Fibroblast of the aortic adventitia (primary cell): ENCODE measurements around the gene BTBD2. TPM values are rescaled to one million over a fixed set of nuclear protein-coding genes. Genes with fewer than 3 reads are reported as not detected.
A peak's percentile ranks its signal among the peaks of the same experiment; 100 is the strongest.

Experiments
- DNase-seq: peaks from one replicate; pipeline ENCODE4 v3.0.0-alpha.2; 2010; ENCODE audit warnings: low read depth
- H3K4me3 ChIP-seq: 2 replicates; pipeline ENCODE4 v1.5.1; 2011; ENCODE audit warnings: low read depth, mild to moderate bottlenecking, control low read depth, low read length, moderate library complexity
- total RNA-seq: library from RNA; depleted of rRNA; stranded (reverse); fragments of >200 nt; gene quantifications from 2 replicates; pipeline ENCODE4 v1.2.3, GENCODE V29; 2012; ENCODE audit warnings: low replicate concordance
- TF ChIP-seq, protein P1 (sequence below): IDR thresholded peaks from 2 replicates; pipeline ENCODE4 v1.5.1; 2011; ENCODE audit warnings: mild to moderate bottlenecking, low read length, control low read depth, inconsistent platforms; ENCODE audit not compliant: insufficient read depth

Gene BTBD2
- total RNA-seq, 1 donor: 59.3 TPM

- H3K4me3 ChIP-seq: no peak overlapping the region
- no peak for DNase-seq
- TF ChIP-seq, protein P1, sequence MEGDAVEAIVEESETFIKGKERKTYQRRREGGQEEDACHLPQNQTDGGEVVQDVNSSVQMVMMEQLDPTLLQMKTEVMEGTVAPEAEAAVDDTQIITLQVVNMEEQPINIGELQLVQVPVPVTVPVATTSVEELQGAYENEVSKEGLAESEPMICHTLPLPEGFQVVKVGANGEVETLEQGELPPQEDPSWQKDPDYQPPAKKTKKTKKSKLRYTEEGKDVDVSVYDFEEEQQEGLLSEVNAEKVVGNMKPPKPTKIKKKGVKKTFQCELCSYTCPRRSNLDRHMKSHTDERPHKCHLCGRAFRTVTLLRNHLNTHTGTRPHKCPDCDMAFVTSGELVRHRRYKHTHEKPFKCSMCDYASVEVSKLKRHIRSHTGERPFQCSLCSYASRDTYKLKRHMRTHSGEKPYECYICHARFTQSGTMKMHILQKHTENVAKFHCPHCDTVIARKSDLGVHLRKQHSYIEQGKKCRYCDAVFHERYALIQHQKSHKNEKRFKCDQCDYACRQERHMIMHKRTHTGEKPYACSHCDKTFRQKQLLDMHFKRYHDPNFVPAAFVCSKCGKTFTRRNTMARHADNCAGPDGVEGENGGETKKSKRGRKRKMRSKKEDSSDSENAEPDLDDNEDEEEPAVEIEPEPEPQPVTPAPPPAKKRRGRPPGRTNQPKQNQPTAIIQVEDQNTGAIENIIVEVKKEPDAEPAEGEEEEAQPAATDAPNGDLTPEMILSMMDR: no peak
These were observed 27.7 kb upstream of the BTBD2 start for GRCh38 chr19:2043251-2043641.

DNA sequence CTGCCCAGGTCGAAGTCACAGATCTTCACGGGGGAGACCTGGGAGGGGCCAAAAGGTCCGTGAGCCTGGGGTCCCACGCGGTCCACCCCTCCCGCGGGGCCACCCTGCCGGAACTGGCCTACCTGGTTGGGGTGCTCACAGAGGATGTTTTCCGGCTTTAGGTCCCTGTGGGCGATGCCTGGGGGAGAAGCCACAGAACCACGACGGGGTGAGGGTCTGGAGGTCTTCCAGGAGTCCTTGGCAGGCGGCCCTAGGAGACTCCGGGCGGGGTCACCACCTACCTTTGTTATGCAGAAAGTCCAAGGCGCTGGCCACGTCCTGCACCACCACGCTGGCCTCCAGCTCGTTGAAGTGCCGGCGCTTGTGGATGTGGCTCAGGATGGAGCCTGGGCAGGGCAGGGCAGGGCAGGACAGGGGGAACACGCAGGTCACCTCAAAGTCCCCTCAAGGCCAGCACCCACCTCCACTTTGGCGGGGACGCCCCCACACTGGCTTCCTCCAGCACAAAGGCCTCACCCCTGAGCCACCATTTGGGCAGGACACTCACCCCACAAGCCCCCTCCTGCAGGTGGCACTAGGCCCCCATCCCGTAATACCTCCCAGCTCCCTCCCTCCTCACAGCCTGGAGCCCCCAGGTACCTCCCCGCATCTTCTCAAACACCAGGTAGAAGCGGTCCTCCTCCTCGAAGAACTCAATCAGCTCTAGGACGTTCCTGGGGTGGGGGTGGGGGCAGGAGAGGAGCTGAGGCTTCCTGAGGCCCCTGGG, 27.2 kb upstream of the BTBD2 start:
- TF ChIP-seq, protein P1: no peak
- no peak for DNase-seq
- H3K4me3 ChIP-seq: peak overlapping the region; percentile 37

DNA sequence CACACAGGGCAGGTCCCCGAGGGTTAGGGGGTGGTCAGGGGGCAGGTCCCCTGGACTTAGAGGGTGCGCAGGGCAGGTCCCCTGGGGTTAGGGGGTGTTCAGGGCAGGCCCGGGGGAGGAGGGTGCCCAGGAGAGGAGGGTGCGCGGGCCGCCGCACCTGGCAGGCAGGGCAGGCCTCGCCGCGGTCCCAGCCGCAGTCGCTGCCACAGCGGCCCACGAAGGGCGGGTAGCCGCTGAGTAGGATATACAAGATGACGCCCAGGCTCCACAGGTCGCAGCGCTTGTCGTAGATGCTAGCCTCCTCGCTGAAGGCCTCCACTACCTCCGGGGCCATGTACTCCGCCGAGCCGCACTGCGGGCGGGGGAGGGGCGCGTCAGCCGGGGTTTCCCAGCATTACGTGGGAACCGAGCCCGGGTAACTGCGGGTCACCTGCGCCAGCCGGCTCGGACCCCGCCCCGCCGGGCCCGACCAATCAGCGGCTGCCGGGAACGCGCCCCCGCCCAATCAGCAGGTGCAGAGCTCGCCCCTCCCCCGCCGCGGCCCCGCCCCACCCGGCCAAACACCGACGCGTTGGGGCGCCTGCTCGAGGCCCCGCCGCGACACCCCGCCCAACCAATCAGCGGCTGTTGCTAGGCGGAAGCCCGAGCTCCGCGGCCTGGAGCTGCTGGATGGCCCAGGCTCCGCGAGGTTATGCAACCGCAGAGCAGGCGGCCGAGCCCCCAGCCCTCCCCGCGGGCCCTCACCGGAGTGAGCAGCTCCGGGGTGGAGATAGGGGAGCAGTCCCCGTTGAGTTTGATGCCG, 26.4 kb upstream of the BTBD2 start:
- peak; percentile 81 for DNase-seq
- peak overlapping the region; percentile 37 for H3K4me3 ChIP-seq
- TF ChIP-seq, protein P1: no peak

- no peak for DNase-seq
- no peak overlapping the region for H3K4me3 ChIP-seq
- TF ChIP-seq, protein P1: no peak
These were observed 25.8 kb upstream of the BTBD2 start for GRCh38 chr19:2041433-2041682.

GRCh38 chr19:2040647-2041432, 25.3 kb upstream of the BTBD2 start:
- TF ChIP-seq, protein P1: no peak
- no peak overlapping the region for H3K4me3 ChIP-seq
- DNase-seq: no peak

DNA sequence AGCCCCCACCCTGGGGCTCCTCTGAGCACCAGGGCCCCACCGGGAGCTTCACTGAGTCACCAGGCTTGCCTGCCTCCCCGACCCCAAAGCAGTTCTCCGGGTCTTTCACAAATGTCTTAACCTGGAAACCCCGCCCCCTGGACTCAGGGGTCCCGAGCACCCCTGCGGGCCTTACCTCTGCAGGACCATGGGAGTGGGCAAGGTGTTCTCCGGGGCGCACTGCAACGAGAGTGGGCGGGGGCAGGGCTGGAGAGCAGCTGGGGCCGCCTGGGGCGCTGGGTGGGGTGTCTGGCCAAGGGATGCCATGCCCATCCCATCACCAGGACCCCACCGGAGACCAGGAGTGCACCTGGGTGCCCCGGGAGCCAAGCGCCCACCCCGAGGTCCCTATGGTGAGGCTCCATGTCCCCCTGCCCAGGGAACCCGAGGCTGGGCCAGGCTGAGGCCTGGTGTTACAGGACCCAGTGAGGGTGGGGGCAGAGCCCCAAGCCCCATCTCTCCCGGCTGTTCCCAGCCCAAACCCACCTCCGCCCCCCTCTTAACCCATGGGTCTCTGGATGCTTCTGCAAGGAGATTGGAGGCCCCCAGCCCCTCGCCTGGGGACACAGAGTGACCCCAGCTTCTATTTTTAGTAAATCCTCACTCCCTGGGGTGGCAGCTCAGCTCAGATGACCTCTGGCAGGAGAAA, 24.6 kb upstream of the BTBD2 start:
- TF ChIP-seq, protein P1: no peak
- no peak for DNase-seq
- H3K4me3 ChIP-seq: no peak overlapping the region
